GM10266 (cell line): Measurements from ENCODE around the gene SNED1.

Experiments
- DNase-seq: peaks from one replicate; pipeline ENCODE4 v3.0.0; 2012; ENCODE audit errors: extremely low spot score
- CTCF ChIP-seq: IDR thresholded peaks from 2 replicates; pipeline ENCODE4 v1.5.1; 2012; ENCODE audit warnings: mild to moderate bottlenecking, low read depth; ENCODE audit not compliant: control insufficient read depth, insufficient read depth; ENCODE audit errors: missing control alignments

Gene SNED1

GRCh38 chr2:240999873-241000541, 1.6 kb downstream of the SNED1 start:
- no peak for DNase-seq
- no peak for TF ChIP-seq CTCF

GRCh38 chr2:241000831-241001321, 2.5 kb downstream of the SNED1 start:
- DNase-seq: no peak
- no peak for TF ChIP-seq CTCF

- TF ChIP-seq CTCF: no peak
- DNase-seq: no peak
Observed at GRCh38 chr2:241001413-241002274, 3.2 kb downstream of the SNED1 start.

GRCh38 chr2:241002275-241003046, 4.0 kb downstream of the SNED1 start:
- DNase-seq: no peak
- TF ChIP-seq CTCF: no peak

- TF ChIP-seq CTCF: no peak
- DNase-seq: no peak
Observed at GRCh38 chr2:241003047-241003360, 4.6 kb downstream of the SNED1 start.

- DNase-seq: no peak
- no peak for TF ChIP-seq CTCF
Observed at GRCh38 chr2:241003369-241003768, 5.0 kb downstream of the SNED1 start.
